Measurements from ENCODE around the gene PRMT5.

DNA sequence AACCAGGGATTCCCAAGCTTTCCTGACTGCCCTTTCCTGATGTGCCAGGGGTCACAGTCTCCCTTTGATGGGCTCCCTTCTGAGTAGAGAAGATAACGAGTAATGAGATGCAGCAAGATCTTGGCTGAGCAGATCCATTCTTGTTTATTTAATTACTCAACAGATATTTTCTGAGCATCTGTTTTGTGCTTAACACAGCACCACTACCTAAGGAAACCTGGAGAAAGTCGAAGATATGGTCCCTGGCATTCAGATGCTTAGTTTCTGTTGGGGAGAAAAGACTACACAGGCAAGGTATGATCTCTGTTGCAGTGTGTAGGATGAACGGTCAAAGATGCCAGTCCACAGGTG, 49.3 kb upstream of the PRMT5 start:
- TF ChIP-seq, protein P1, sequence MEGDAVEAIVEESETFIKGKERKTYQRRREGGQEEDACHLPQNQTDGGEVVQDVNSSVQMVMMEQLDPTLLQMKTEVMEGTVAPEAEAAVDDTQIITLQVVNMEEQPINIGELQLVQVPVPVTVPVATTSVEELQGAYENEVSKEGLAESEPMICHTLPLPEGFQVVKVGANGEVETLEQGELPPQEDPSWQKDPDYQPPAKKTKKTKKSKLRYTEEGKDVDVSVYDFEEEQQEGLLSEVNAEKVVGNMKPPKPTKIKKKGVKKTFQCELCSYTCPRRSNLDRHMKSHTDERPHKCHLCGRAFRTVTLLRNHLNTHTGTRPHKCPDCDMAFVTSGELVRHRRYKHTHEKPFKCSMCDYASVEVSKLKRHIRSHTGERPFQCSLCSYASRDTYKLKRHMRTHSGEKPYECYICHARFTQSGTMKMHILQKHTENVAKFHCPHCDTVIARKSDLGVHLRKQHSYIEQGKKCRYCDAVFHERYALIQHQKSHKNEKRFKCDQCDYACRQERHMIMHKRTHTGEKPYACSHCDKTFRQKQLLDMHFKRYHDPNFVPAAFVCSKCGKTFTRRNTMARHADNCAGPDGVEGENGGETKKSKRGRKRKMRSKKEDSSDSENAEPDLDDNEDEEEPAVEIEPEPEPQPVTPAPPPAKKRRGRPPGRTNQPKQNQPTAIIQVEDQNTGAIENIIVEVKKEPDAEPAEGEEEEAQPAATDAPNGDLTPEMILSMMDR (IDR thresholded peaks at IDR 0.05), result no peak
- TF ChIP-seq POLR2AphosphoS5 (IDR thresholded peaks at IDR 0.05) (no peak), EP300 (IDR thresholded peaks at IDR 0.05) (no peak), POLR2A (IDR thresholded peaks at IDR 0.05) (no peak)
